Trophoblast cell (in vitro differentiated cells and primary cell): Measurements from ENCODE around the gene LHX1.
A peak's percentile ranks its signal among the peaks of the same experiment; 100 is the strongest.

Source experiments
- DNase-seq, 2 donors: peaks; one replicate each; pipeline ENCODE4 v3.0.0-alpha.2; 2016
- H2AFZ ChIP-seq: 2 replicates; pipeline ENCODE4 v1.6.1; 2013; ENCODE audit warnings: low read length, moderate library complexity, mild to moderate bottlenecking; ENCODE audit not compliant: insufficient read depth, poor library complexity
- H2AK5ac ChIP-seq: 2 replicates; pipeline ENCODE4 v1.6.1; 2013; ENCODE audit warnings: mild to moderate bottlenecking, low read length
- H2BK120ac ChIP-seq: 2 replicates; pipeline ENCODE4 v1.6.1; 2013; ENCODE audit warnings: low read length, mild to moderate bottlenecking, moderate library complexity; ENCODE audit not compliant: insufficient read depth, poor library complexity
- H2BK12ac ChIP-seq: 2 replicates; pipeline ENCODE4 v1.6.1; 2013; ENCODE audit warnings: mild to moderate bottlenecking, low read length, moderate library complexity
- H2BK5ac ChIP-seq: 2 replicates; pipeline ENCODE4 v1.6.1; 2013; ENCODE audit warnings: low read length, low read depth, moderate library complexity, mild to moderate bottlenecking; ENCODE audit not compliant: poor library complexity
- H3K14ac ChIP-seq: 2 replicates; pipeline ENCODE4 v1.6.1; 2013; ENCODE audit warnings: mild to moderate bottlenecking, low read length
- H3K18ac ChIP-seq: 2 replicates; pipeline ENCODE4 v1.6.1; 2013; ENCODE audit warnings: mild to moderate bottlenecking, low read length
- H3K23ac ChIP-seq: 2 replicates; pipeline ENCODE4 v1.6.1; 2013; ENCODE audit warnings: low read length
- H3K27ac ChIP-seq: 2 replicates; pipeline ENCODE4 v1.5.1; 2013; ENCODE audit warnings: low read depth, mild to moderate bottlenecking, inconsistent platforms, low read length, moderate library complexity
- H3K27me3 ChIP-seq: 2 replicates; pipeline ENCODE4 v1.6.1; 2013; ENCODE audit warnings: inconsistent platforms, mild to moderate bottlenecking, low read length, moderate library complexity; ENCODE audit not compliant: insufficient read depth
- H3K36me3 ChIP-seq, 2 experiments: 1 replicate in 1 of 2; 2 replicates in 1 of 2; pipeline ENCODE4 v1.6.1; 2013; ENCODE audit warnings: low read length in 2 of 2, mild to moderate bottlenecking in 2 of 2, moderate library complexity in 1 of 2; ENCODE audit not compliant: insufficient read depth in 2 of 2, control insufficient read depth in 1 of 2
- H3K4ac ChIP-seq: 2 replicates; pipeline ENCODE4 v1.6.1; 2013; ENCODE audit warnings: low read depth, mild to moderate bottlenecking, low read length, moderate library complexity
- H3K4me1 ChIP-seq, 2 experiments: 1 replicate in 1 of 2; 2 replicates in 1 of 2; pipeline ENCODE4 v1.6.1; 2013; ENCODE audit warnings: low read length in 2 of 2, mild to moderate bottlenecking in 2 of 2, moderate library complexity in 1 of 2; ENCODE audit not compliant: insufficient read depth in 2 of 2, control insufficient read depth in 1 of 2
- H3K4me2 ChIP-seq: 2 replicates; pipeline ENCODE4 v1.6.1; 2013; ENCODE audit warnings: inconsistent platforms, mild to moderate bottlenecking, low read length, moderate library complexity
- H3K4me3 ChIP-seq: 2 replicates; pipeline ENCODE4 v1.5.1; 2013; ENCODE audit warnings: mild to moderate bottlenecking, low read depth, low read length, inconsistent platforms
- H3K79me1 ChIP-seq: one replicate; pipeline ENCODE4 v1.6.1; 2013; ENCODE audit warnings: low read length
- H3K79me2 ChIP-seq: 2 replicates; pipeline ENCODE4 v1.6.1; 2013; ENCODE audit warnings: low read length, mild to moderate bottlenecking; ENCODE audit not compliant: control insufficient read depth, insufficient read depth, poor library complexity
- H3K9ac ChIP-seq: 2 replicates; pipeline ENCODE4 v1.6.1; 2013; ENCODE audit warnings: mild to moderate bottlenecking, low read length
- H3K9me3 ChIP-seq: 2 replicates; pipeline ENCODE4 v1.6.1; 2013; ENCODE audit warnings: low read depth, mild to moderate bottlenecking, control low read depth, inconsistent platforms, low read length; ENCODE audit not compliant: insufficient read depth
- H4K12ac ChIP-seq: 2 replicates; pipeline ENCODE4 v1.6.1; 2013; ENCODE audit warnings: low read depth, mild to moderate bottlenecking, low read length, moderate library complexity
- H4K8ac ChIP-seq: 2 replicates; pipeline ENCODE4 v1.6.1; 2013; ENCODE audit warnings: low read depth, mild to moderate bottlenecking, low read length, moderate library complexity
- H4K91ac ChIP-seq: one replicate; pipeline ENCODE4 v1.6.1; 2013; ENCODE audit warnings: low read depth, mild to moderate bottlenecking, low read length, moderate library complexity
- WGBS: extraction: QIAGEN DNeasy Blood & Tissue Kit; methylation state at CpG from one replicate; pipeline ENCODE4 v1.1.7; 2013; ENCODE audit warnings: missing lambda C conversion rate; ENCODE audit not compliant: insufficient read length, insufficient coverage; ENCODE audit errors: extremely low coverage; 5-methylcytosine and 5-hydroxymethylcytosine counted together

Gene LHX1

GRCh38 chr17:36948717-36949460 lies 11.6 kb downstream of the LHX1 start, which contains the start of gene AATF:
TSS of gene AATF (plus strand) at chr17:36948954. CDS start at chr17:36949126, 172 bp downstream.
- Histone ChIP-seq H4K12ac (peak within 1 kb of the TSS; percentile 37), H3K18ac (peak within 1 kb of the TSS; percentile 38), H3K9ac (peak within 1 kb of the TSS; percentile 72), H3K4ac (peak within 1 kb of the TSS; percentile 7), H3K9me3 (peaks cover 3% of the 10 kb centered on the region), H3K4me2 (peak within 1 kb of the TSS; percentile 91), H3K79me2 (peaks cover 5% of the 10 kb centered on the region), H2AFZ (peak within 1 kb of the TSS; percentile 87), H2BK5ac (peak within 1 kb of the TSS; percentile 28), H2BK120ac (peak within 1 kb of the TSS; percentile 24), H3K27ac (peak within 1 kb of the TSS; percentile 73), H4K91ac (peak within 1 kb of the TSS; percentile 68), H2AK5ac (no peak within 1 kb of the TSS), H3K14ac (peak within 1 kb of the TSS; percentile 83), H3K27me3 (peaks cover 28% of the 10 kb centered on the region), H3K4me1 (peaks cover 4 to 13% of the 10 kb centered on the region in 2 experiments), H3K23ac (no peak within 1 kb of the TSS), H4K8ac (peak within 1 kb of the TSS; percentile 88), H2BK12ac (no peak within 1 kb of the TSS), H3K79me1 (peaks cover 9% of the 10 kb centered on the region), H3K36me3 (peaks cover 4 to 12% of the 10 kb centered on the region in 2 experiments), H3K4me3 (peak within 1 kb of the TSS; percentile 82)
- peak; percentile 98 to 99 for DNase-seq
- no CpG with 5 or more reads among the region's 90 CpGs for WGBS

GRCh38 chr17:36949461-36949927 lies 12.2 kb downstream of the LHX1 start:
- Histone ChIP-seq H3K4ac (no peak overlapping the region), H3K27ac (peak overlapping the region; percentile 73), H2AFZ (peak overlapping the region; percentile 80), H4K12ac (peak overlapping the region; percentile 37), H2BK120ac (peak overlapping the region; percentile 24), H3K14ac (peak overlapping the region; percentile 83), H3K4me1 (peaks cover 4 to 13% of the 10 kb centered on the region in 2 experiments), H3K27me3 (peaks cover 28% of the 10 kb centered on the region), H3K79me1 (peaks cover 9% of the 10 kb centered on the region), H2AK5ac (no peak overlapping the region), H3K18ac (peak overlapping the region; percentile 38), H3K4me3 (peak overlapping the region; percentile 82), H3K9me3 (peaks cover 3% of the 10 kb centered on the region), H3K9ac (peak overlapping the region; percentile 1), H3K4me2 (peak overlapping the region; percentile 53), H4K8ac (peak overlapping the region; percentile 86), H4K91ac (peak overlapping the region; percentile 68), H3K36me3 (peaks cover 7 to 15% of the 10 kb centered on the region in 2 experiments), H3K23ac (no peak overlapping the region), H2BK5ac (peak overlapping the region; percentile 28), H2BK12ac (no peak overlapping the region), H3K79me2 (peaks cover 5% of the 10 kb centered on the region)
- no CpG with 5 or more reads among the region's 9 CpGs for WGBS
- DNase-seq: peak in 1 of 2 donors; percentile 38

GRCh38 chr17:36950027-36950426 lies 12.8 kb downstream of the LHX1 start:
- H3K79me1 ChIP-seq: peaks cover 9% of the 10 kb centered on the region
- peak overlapping the region; percentile 53 for H3K4me2 ChIP-seq

GRCh38 chr17:36951084-36951789 lies 14.0 kb downstream of the LHX1 start:
- peaks cover under 1% of the 10 kb centered on the region for H3K9me3 ChIP-seq
- H3K4me3 ChIP-seq: no peak overlapping the region
- H3K14ac ChIP-seq: no peak overlapping the region
- H4K91ac ChIP-seq: no peak overlapping the region
- H3K79me2 ChIP-seq: peaks cover 5% of the 10 kb centered on the region
- no CpG with 5 or more reads among the region's 5 CpGs for WGBS
- no peak overlapping the region for H2BK120ac ChIP-seq
- H4K8ac ChIP-seq: no peak overlapping the region
- H3K4ac ChIP-seq: no peak overlapping the region
- H4K12ac ChIP-seq: no peak overlapping the region
- H3K9ac ChIP-seq: no peak overlapping the region
- no peak overlapping the region for H2BK5ac ChIP-seq
- no peak overlapping the region for H2AFZ ChIP-seq
- peaks cover 4 to 13% of the 10 kb centered on the region in 2 experiments for H3K4me1 ChIP-seq
- no peak overlapping the region for H2AK5ac ChIP-seq
- no peak overlapping the region for H3K23ac ChIP-seq
- H3K18ac ChIP-seq: no peak overlapping the region
- no peak overlapping the region for H2BK12ac ChIP-seq
- peaks cover 9% of the 10 kb centered on the region for H3K79me1 ChIP-seq
- no peak for DNase-seq
- H3K36me3 ChIP-seq: peaks cover 13 to 23% of the 10 kb centered on the region in 2 experiments
- no peak overlapping the region for H3K27ac ChIP-seq
- no peak overlapping the region for H3K4me2 ChIP-seq
- peaks cover 19% of the 10 kb centered on the region for H3K27me3 ChIP-seq

More at GRCh38 chr17:36950027-36950426, 12.8 kb downstream of the LHX1 start:
- no peak overlapping the region for H2BK5ac ChIP-seq
- peaks cover 3% of the 10 kb centered on the region for H3K9me3 ChIP-seq
- H3K27me3 ChIP-seq: peaks cover 24% of the 10 kb centered on the region
- no peak overlapping the region for H3K4me3 ChIP-seq
- H4K12ac ChIP-seq: no peak overlapping the region
- H3K27ac ChIP-seq: no peak overlapping the region
- no peak for DNase-seq
- H3K9ac ChIP-seq: no peak overlapping the region
- no peak overlapping the region for H2BK120ac ChIP-seq
- no peak overlapping the region for H4K91ac ChIP-seq
- H3K23ac ChIP-seq: no peak overlapping the region
- H3K14ac ChIP-seq: no peak overlapping the region
- H3K4ac ChIP-seq: no peak overlapping the region
- no peak overlapping the region for H2BK12ac ChIP-seq
- H3K36me3 ChIP-seq: peaks cover 9 to 17% of the 10 kb centered on the region in 2 experiments
- WGBS: no CpG with 5 or more reads among the region's 8 CpGs
- H2AFZ ChIP-seq: no peak overlapping the region
- peaks cover 5% of the 10 kb centered on the region for H3K79me2 ChIP-seq
- H4K8ac ChIP-seq: no peak overlapping the region
- H2AK5ac ChIP-seq: no peak overlapping the region
- no peak overlapping the region for H3K18ac ChIP-seq
- peaks cover 4 to 13% of the 10 kb centered on the region in 2 experiments for H3K4me1 ChIP-seq
